GM12801 (cell line): ENCODE results near the gene UBTD1.

Experiments used
- CTCF ChIP-seq: IDR thresholded peaks from one replicate; pipeline ENCODE4 v1.5.1; 2011; ENCODE audit warnings: control low read depth; ENCODE audit not compliant: insufficient read length; ENCODE audit errors: extremely low read depth

The UBTD1 gene

GRCh38 chr10:97525086-97525485 lies 26.4 kb downstream of the UBTD1 start:
- TF ChIP-seq CTCF = no peak

- TF ChIP-seq CTCF = no peak
These were observed 27.0 kb downstream of the UBTD1 start for GRCh38 chr10:97525683-97526110.

- no peak for TF ChIP-seq CTCF
These were observed 31.2 kb downstream of the UBTD1 start for GRCh38 chr10:97529685-97530465.

DNA sequence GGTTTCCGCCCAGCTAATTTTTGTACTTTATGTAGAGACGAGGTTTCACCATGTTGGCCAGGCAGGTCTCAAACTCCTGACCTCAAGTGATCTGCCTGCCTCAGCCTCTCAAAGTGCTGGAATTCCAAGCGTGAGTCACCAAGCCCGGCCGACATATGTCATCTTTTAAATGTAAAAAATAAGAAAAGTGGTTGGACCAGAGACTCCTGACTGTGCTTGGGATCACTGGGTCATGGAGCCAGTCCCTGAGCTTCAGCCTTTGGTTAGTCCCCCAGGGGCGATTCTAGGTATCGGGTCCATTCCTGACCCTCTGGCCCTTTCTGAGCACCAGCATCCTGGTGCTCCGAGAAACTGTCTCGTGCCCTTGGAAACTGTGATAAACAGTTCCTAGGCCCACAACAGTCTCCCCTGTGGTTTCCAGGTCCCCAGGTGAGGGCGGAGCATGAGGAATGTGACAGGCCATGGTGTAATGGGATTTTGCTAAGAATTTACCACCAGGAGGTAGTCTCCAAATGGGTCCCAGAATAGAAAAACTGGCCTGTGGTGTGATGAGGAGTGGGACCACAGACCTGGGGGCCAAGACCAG lies 32.8 kb downstream of the UBTD1 start:
- no peak for TF ChIP-seq CTCF

GRCh38 chr10:97532935-97533671 lies 34.4 kb downstream of the UBTD1 start:
- TF ChIP-seq CTCF = no peak

GRCh38 chr10:97533888-97534287 lies 35.2 kb downstream of the UBTD1 start:
- TF ChIP-seq CTCF = no peak

DNA sequence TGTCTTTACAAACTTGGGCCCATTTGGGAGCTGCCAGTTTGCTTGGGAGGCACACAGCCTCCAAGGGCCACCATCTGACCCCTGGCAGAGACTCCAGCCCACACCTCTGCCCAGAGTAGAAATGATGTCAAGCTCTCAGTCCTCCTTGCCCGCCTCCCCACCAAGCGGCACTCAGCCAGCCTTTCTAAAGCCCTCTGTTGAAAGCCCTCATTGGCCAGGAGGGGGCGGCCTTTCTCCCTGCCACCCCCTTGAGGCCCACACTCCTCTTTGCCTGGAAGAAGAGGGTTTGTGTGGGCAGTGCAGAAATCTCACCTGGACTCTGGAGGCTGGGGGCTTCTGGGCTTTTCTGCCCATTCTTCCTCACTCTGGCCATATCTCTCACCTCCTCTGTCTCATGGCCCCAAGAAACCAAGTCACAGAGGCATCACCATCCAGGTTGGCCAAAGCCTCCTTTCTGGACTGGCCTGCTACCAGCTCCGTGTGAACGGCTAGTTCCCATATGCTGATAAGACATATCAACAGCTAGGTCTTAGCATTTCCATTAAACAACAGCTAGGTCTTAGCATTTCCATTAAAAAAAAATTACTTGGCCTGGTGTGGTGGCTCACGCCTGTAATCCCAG lies 36.1 kb downstream of the UBTD1 start:
- no peak for TF ChIP-seq CTCF
